Liver (tissue), 3 donors: ENCODE measurements around the gene TREX2.

Source experiments
- EGR1 ChIP-seq, 2 donors: IDR thresholded peaks; 2 replicates each; pipeline ENCODE4 v1.6.1; 2016 to 2018; ENCODE audit warnings: antibody characterized with exemption in 2 of 2, low read depth in 2 of 2
- RAD21 ChIP-seq, 2 donors: IDR thresholded peaks; 2 replicates each; pipeline ENCODE4 v1.6.1; 2016; ENCODE audit warnings: antibody characterized with exemption in 2 of 2, mild to moderate bottlenecking in 2 of 2
- TAF1 ChIP-seq: conservative IDR thresholded peaks from 2 replicates; pipeline ENCODE4 v1.6.1; 2016; ENCODE audit warnings: antibody characterized with exemption, mild to moderate bottlenecking
- TF ChIP-seq, protein P1 (sequence below): fragments of 150-350 bp; IDR thresholded peaks from 2 replicates; pipeline ENCODE4 v1.5.1; 2017; ENCODE audit warnings: improper control_type of control experiment, low read depth, low read length; ENCODE audit not compliant: missing input control
- TF ChIP-seq, protein P2 (sequence below): IDR thresholded peaks from 2 replicates; pipeline ENCODE4 v1.6.1; 2016; ENCODE audit warnings: antibody characterized with exemption
- donor health status: healthy.
- donor health status: healthy.

DNA sequence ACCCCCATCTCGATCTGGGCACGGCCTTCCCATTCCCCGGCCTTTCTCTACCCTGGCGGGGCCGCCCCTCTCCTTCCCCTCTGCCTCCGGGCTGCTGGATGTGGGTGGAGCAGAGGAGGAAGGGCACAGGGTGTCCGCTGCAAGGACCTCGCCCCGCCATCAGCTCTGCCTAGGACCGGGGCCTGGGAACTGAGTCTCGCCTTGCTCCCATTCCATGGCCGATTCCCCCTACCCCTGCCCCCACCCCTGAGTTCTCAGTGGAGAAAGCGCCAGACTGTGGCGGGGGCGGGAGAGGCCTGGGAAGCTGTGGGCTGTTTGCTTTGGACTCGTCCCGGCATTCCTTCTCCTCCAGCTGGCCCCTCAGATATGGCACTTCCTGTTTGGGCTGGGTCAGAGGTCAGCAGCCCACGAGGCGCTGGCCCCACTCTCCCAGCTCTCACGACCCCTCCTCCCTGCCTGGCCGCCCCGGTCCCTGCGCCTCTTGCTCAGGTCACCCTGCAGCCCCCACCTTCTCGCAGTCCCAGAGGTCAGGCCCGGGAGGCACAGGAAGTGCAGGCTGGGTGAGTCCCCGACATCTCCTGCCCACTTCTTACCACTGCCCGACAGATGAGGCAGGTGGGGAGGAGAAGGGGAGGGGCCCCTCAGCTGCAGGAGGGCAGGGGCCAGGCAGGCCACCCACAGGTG lies 42.5 kb upstream of the TREX2 start:
- TF ChIP-seq, protein P1, sequence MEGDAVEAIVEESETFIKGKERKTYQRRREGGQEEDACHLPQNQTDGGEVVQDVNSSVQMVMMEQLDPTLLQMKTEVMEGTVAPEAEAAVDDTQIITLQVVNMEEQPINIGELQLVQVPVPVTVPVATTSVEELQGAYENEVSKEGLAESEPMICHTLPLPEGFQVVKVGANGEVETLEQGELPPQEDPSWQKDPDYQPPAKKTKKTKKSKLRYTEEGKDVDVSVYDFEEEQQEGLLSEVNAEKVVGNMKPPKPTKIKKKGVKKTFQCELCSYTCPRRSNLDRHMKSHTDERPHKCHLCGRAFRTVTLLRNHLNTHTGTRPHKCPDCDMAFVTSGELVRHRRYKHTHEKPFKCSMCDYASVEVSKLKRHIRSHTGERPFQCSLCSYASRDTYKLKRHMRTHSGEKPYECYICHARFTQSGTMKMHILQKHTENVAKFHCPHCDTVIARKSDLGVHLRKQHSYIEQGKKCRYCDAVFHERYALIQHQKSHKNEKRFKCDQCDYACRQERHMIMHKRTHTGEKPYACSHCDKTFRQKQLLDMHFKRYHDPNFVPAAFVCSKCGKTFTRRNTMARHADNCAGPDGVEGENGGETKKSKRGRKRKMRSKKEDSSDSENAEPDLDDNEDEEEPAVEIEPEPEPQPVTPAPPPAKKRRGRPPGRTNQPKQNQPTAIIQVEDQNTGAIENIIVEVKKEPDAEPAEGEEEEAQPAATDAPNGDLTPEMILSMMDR = no peak
- no peak for TF ChIP-seq RAD21 (IDR thresholded peaks at IDR 0.05)
- no peak for TF ChIP-seq TAF1
- TF ChIP-seq EGR1 (IDR thresholded peaks at IDR 0.05; ENCODE audit: low read depth in 2 of 2) = no peak
- TF ChIP-seq, protein P2, sequence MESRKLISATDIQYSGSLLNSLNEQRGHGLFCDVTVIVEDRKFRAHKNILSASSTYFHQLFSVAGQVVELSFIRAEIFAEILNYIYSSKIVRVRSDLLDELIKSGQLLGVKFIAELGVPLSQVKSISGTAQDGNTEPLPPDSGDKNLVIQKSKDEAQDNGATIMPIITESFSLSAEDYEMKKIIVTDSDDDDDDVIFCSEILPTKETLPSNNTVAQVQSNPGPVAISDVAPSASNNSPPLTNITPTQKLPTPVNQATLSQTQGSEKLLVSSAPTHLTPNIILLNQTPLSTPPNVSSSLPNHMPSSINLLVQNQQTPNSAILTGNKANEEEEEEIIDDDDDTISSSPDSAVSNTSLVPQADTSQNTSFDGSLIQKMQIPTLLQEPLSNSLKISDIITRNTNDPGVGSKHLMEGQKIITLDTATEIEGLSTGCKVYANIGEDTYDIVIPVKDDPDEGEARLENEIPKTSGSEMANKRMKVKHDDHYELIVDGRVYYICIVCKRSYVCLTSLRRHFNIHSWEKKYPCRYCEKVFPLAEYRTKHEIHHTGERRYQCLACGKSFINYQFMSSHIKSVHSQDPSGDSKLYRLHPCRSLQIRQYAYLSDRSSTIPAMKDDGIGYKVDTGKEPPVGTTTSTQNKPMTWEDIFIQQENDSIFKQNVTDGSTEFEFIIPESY = no peak
